HEK293T (cell line): ENCODE results near the gene OR1F1.
A peak's percentile ranks its signal among the peaks of the same experiment; 100 is the strongest.

ENCODE experiments used
- CTCF ChIA-PET: fragments of 350-600 bp; formaldehyde crosslinking; extraction: SDS; loops from one replicate; lab custom pipeline; 2021; ENCODE audit warnings: antibody characterized with exemption, inconsistent platforms; lab: Yijun Ruan, JAX
- POLR2A ChIA-PET: fragments of 350-600 bp; formaldehyde crosslinking; extraction: SDS; loops from one replicate; lab custom pipeline; 2020; ENCODE audit warnings: antibody characterized with exemption, inconsistent platforms; lab: Yijun Ruan, JAX
- DNase-seq: peaks from one replicate; pipeline ENCODE4 v3.0.0; 2012; ENCODE audit warnings: mixed read lengths; ENCODE audit errors: extremely low spot score
- ARNT ChIP-seq: fragments of 450-650 bp; IDR thresholded peaks from 2 replicates; pipeline ENCODE4 v1.6.1; 2017; ENCODE audit warnings: mild to moderate bottlenecking
- BHLHE40 ChIP-seq: fragments of 450-650 bp; IDR thresholded peaks from 2 replicates; pipeline ENCODE4 v1.6.1; 2016; ENCODE audit warnings: mild to moderate bottlenecking, moderate library complexity, borderline replicate concordance
- CTBP1 ChIP-seq: fragments of 450-650 bp; IDR thresholded peaks from 2 replicates; pipeline ENCODE4 v1.6.1; 2016; ENCODE audit warnings: borderline replicate concordance
- ELF4 ChIP-seq: fragments of 450-650 bp; IDR thresholded peaks from 2 replicates; pipeline ENCODE4 v1.6.1; 2017; ENCODE audit warnings: antibody characterized with exemption
- FOXA1 ChIP-seq: fragments of 450-650 bp; IDR thresholded peaks from 2 replicates; pipeline ENCODE4 v1.6.1; 2016; ENCODE audit warnings: mild to moderate bottlenecking
- FOXK2 ChIP-seq: fragments of 450-650 bp; IDR thresholded peaks from 2 replicates; pipeline ENCODE4 v1.6.1; 2016; ENCODE audit warnings: mild to moderate bottlenecking
- FOXM1 ChIP-seq: fragments of 450-650 bp; IDR thresholded peaks from 2 replicates; pipeline ENCODE4 v1.6.1; 2017; ENCODE audit warnings: mild to moderate bottlenecking, borderline replicate concordance
- HDGF ChIP-seq: fragments of 450-650 bp; IDR thresholded peaks from 2 replicates; pipeline ENCODE4 v1.6.1; 2017; ENCODE audit warnings: antibody characterized with exemption, borderline replicate concordance
- L3MBTL2 ChIP-seq: fragments of 450-650 bp; conservative IDR thresholded peaks from 2 replicates; pipeline ENCODE4 v1.6.1; 2016; ENCODE audit warnings: mild to moderate bottlenecking
- LEF1 ChIP-seq: fragments of 450-650 bp; IDR thresholded peaks from 2 replicates; pipeline ENCODE4 v1.6.1; 2017; ENCODE audit warnings: mild to moderate bottlenecking, borderline replicate concordance
- NFRKB ChIP-seq: fragments of 450-650 bp; IDR thresholded peaks from 2 replicates; pipeline ENCODE4 v1.6.1; 2016; ENCODE audit warnings: mild to moderate bottlenecking, moderate library complexity
- SP1 ChIP-seq: fragments of 450-650 bp; IDR thresholded peaks from 2 replicates; pipeline ENCODE4 v1.6.1; 2017
- SUZ12 ChIP-seq: fragments of 450-650 bp; IDR thresholded peaks from 2 replicates; pipeline ENCODE4 v1.6.1; 2016; ENCODE audit warnings: mild to moderate bottlenecking
- TARDBP ChIP-seq: fragments of 450-650 bp; IDR thresholded peaks from 2 replicates; pipeline ENCODE4 v1.6.1; 2016
- ZNF384 ChIP-seq: fragments of 450-650 bp; IDR thresholded peaks from 2 replicates; pipeline ENCODE4 v1.6.1; 2016
- TF ChIP-seq, protein P1 (sequence below): fragments of 450-650 bp; IDR thresholded peaks from 2 replicates; pipeline ENCODE4 v1.6.1; 2016

OR1F1 gene

DNA sequence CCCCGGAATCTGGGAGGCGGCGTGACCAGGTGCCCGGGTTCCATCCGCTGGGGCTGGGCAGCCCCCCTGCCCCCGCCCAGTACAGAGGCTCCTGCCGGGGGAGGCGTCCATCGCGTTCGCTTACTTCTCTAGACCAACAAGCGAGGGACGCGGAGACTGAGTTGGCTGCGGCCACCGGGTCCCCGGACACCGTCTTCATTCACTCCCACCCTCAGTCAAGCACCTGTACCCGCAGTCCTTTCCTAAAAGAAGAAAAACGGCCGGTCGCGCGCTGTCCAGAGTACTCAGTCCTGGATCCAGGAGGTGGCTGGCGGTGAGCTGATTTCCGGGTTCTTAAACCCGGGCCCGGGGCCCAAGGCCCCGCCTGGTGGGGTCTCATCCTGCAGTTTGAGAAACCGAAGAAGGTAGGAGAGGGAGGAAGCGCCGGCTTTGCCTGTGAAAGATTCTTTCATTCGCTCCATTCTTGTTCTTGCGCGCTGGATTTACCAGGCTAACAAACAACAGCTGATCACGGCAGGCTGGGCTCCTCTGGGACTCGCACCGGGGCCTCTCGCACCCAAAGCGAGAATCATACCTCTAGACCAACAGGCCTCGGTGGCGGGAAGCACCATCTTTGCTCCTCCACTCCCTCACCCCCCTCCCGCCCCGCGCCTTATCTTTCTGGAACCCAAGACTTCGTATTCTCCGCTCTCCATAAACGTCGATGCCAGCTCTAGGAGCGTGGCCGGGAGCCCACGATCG, 17.4 kb upstream of the OR1F1 start:
- TF ChIP-seq FOXM1 (no peak), NFRKB (no peak), HDGF (no peak)
- TF ChIP-seq, protein P1, sequence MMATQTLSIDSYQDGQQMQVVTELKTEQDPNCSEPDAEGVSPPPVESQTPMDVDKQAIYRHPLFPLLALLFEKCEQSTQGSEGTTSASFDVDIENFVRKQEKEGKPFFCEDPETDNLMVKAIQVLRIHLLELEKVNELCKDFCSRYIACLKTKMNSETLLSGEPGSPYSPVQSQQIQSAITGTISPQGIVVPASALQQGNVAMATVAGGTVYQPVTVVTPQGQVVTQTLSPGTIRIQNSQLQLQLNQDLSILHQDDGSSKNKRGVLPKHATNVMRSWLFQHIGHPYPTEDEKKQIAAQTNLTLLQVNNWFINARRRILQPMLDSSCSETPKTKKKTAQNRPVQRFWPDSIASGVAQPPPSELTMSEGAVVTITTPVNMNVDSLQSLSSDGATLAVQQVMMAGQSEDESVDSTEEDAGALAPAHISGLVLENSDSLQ = no peak
- no peak for DNase-seq
- CTCF ChIA-PET = interaction anchor here (1.3 kb wide), 1 partner anchor 20 kb away, joined by 3 read pairs; no protein-coding TSS in a partner anchor
- POLR2A ChIA-PET = interaction anchor here (1.7 to 2.3 kb wide), 3 partner anchors 9 to 13 kb away, joined by 4 to 16 read pairs (median 5); no protein-coding TSS in a partner anchor

DNA sequence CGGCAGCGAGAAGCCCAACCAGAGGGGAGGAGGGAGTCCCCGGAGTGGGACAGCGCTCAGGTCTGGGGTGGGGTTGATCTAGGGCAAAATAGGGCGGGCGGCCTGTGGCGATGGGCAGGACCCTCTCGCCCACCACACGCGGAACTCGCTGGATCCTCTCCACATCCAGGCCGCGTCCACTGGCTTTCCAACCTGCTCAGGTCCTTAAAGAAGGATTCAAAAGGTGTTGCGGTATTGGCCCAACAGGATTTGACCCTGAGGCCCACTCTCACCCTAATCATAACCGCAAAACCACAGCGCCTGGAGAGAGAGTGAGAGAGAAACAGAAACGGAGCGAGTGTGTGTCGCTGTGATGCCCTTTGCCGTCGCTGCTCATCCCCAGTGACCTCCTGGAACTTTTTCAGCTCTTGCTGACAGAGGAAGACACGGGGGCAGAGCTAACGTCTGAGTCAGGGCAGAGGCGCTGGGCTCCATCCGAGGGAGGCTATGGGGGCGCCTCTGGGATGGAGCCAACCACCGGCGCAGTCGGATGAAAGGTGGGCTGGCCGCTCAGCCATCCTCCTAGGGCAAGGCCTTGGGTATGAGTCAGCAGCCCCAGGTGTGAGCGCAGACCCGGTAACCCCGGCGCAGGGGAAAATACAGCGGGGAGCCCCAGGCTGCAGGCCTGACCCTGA, 16.7 kb upstream of the OR1F1 start:
- ChIA-PET CTCF (interaction anchor here (0.6 to 1.6 kb wide), 5 partner anchors 8 to 113 kb away, joined by 3 to 9 read pairs (median 5); no protein-coding TSS in a partner anchor), POLR2A (interaction anchor here (0.6 to 2.3 kb wide), 9 partner anchors 10 to 115 kb away, joined by 3 to 16 read pairs (median 5); partner anchors contain the start of genes OR1F1 and ZNF213)
- TF ChIP-seq TARDBP (no peak), SP1 (no peak), LEF1 (no peak)
- DNase-seq = no peak

DNA sequence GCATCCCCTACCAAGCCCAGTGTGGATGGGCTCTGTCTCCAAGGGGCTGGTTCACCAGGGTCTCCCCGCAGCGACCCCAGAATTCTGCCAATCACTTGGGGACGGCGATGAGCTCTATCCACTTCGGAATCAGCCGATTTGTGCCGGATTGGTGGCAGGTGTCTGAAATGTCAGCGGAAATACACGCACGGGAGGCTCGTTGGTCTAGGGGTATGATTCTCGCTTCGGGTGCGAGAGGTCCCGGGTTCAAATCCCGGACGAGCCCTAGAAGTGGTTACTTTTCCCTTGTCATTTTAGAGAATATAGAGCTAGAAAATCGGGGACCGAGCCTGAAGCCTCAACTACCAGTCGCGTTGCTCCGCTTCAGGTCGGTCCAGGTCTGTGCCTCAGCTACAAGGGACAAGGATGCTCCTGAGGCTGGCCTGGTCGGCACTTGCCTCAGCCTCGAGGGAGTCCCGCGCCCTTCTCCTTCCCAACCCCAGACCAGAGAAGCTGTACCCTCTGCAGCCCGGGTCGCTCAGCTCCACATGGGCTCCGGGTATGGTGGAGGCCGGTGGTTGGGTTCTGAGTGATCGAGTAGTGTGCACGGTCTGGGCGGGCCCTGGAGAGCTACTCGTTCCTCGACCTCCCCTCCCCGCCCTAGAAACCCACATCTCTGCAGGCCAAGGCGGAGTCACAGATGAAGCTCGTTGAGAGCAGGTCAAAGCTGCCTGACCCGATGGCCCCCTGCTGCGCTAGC, 16.0 kb upstream of the OR1F1 start:
- POLR2A ChIA-PET = interaction anchor here (0.6 to 2.3 kb wide), 9 partner anchors 10 to 116 kb away, joined by 3 to 16 read pairs (median 5); partner anchors contain the start of genes OR1F1 and ZNF213
- peak; percentile 53 for DNase-seq
- CTCF ChIA-PET = interaction anchor here (0.6 to 1.6 kb wide), 8 partner anchors 9 to 114 kb away, joined by 3 to 9 read pairs (median 4); no protein-coding TSS in a partner anchor
- no peak for TF ChIP-seq SP1
- TF ChIP-seq L3MBTL2 = peak; percentile 35; the same call in 1 of the 2 replicates
- no peak for TF ChIP-seq ZNF384
- no peak for TF ChIP-seq FOXM1
- TF ChIP-seq, protein P1 = peak; percentile 22
- 0 out of 2 replicates have a peak, but pooled peaks have one; percentile 16 for TF ChIP-seq ARNT

DNA sequence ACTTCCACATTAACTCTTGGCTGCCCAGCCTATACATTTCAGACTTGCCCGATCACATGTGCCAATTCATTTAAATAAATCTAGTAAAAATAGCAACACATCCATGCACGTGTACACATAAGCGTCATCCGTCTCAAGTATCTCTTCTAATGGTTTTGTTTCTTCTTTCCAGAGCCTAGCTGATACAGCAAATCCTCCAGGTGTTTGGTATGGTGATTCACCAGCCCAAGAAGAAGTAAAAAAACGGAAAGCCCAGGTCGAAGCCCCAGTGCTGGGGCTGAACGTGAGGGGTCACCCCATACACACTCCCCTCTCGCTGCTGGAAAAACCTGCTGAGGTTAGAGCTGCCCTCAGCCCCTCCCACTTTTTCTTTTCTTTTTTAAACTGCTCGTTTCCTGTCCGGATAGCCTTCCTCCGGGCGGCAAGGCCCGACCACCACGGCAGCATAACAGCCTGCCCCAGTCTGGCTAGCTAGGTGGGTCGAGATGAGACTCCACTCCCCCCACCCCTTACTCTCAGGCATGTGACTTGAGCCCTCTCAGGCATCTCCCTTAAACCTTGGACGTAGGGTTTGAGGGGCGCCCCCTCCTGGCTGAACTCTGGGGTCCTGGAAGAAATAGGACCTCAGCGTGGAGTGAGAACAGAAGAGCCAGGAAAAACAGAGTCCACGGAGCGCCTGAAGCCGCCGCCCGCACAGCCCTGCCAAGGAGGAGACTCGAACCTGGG, 13.9 kb upstream of the OR1F1 start:
- TF ChIP-seq L3MBTL2 = peak; percentile 21; the same call in 1 of the 2 replicates
- no peak for TF ChIP-seq ELF4
- no peak for TF ChIP-seq SUZ12
- no peak for TF ChIP-seq FOXK2
- TF ChIP-seq FOXA1 = no peak
- DNase-seq = peak; percentile 66
- POLR2A ChIA-PET = interaction anchor here (0.7 to 2.3 kb wide), 4 partner anchors 15 to 108 kb away, joined by 3 to 11 read pairs (median 3); no protein-coding TSS in a partner anchor
- CTCF ChIA-PET = interaction anchor here (0.8 to 1.7 kb wide), 4 partner anchors 10 to 22 kb away, joined by 3 to 6 read pairs (median 4); no protein-coding TSS in a partner anchor

DNA sequence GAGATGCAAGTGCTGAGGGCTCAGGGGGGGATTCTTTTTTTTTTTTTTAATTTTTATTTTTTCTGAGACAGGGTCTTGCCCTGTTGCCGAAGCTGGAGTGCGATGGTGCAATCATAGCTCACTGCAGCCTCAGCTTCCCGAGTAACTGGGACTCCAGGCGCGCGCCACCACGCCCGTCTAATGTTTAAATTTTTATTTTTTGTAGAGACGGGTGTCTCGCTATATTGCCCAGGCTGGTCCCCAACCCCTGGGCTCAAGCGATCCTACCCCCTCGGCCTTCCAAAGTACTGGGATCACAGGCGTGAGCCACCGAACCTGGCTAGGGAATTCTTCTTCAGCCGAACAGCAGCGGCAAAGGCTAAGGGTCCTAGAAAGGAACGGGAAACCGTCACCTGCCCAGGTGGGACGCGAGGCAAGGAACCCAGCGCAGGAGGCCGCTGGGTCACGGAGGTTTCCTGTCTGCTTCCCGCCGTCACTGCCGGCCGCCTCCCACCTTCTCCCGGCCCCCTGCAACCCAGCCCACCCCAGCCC, 13.3 kb upstream of the OR1F1 start:
- ChIA-PET POLR2A (interaction anchor here (0.6 to 1.3 kb wide), 4 partner anchors 16 to 108 kb away, joined by 3 read pairs; no protein-coding TSS in a partner anchor), CTCF (interaction anchor here (1.2 to 1.7 kb wide), 2 partner anchors 9 to 17 kb away, joined by 5 to 6 read pairs; no protein-coding TSS in a partner anchor)
- no peak for DNase-seq
- TF ChIP-seq ZNF384 (peak; percentile 70), FOXM1 (no peak)

DNA sequence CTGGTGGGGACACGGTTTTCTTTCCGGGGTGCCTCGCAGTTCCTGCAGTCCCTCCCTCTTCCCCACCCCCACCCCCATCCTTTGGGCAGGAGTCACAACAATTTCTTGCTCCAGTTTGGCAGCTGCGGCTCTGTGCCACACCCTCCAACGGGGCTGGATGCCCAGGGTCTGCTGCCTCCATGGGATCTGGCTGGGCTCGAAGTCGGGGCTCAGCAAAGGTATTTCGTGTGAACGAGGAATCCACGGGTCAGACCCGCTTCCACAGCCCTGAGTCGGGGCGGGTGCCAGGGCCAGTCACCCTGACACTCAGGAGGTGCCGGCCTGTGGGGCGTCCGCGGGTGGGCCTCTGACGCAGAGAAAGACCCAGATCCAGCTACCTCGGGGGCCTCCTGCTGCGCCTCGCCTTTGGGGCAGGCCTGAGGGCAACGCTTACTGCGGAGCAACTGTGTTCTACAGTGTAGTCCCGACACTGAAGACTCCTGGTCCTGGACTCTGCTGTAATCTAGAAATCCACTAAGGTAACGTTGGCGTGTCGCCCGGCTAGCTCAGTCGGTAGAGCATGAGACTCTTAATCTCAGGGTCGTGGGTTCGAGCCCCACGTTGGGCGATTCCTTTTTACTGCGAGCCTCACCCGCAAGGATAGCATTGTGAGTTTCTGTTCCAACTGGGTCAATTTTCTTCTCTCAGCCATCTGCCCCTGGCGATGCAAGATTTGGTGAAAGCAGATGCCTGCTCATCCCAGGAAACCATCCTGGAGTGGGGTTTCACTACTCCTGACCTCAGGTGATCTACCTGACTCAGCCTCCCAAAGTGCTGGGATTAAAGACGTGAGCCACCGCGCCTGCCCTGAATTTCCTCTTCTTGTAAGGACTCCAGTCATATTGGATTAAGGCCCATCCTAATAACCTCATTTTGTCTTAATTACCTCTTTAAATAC, 12.6 kb upstream of the OR1F1 start:
- TF ChIP-seq BHLHE40 (no peak), HDGF (no peak), SP1 (no peak), TARDBP (0 out of 2 replicates have a peak, but pooled peaks have one; percentile 34), LEF1 (0 out of 2 replicates have a peak, but pooled peaks have one; percentile 4), NFRKB (no peak), ZNF384 (no peak), ARNT (no peak), SUZ12 (no peak), FOXA1 (no peak), FOXM1 (no peak), FOXK2 (no peak), ELF4 (no peak), CTBP1 (no peak; the same call in 1 of the 2 replicates), L3MBTL2 (peak; percentile 24; the same call in 1 of the 2 replicates)
- TF ChIP-seq, protein P1 = no peak
- DNase-seq = peak; percentile 67
- CTCF ChIA-PET = interaction anchor here (0.7 to 1.7 kb wide), 2 partner anchors 8 to 26 kb away, joined by 5 read pairs; no protein-coding TSS in a partner anchor
- POLR2A ChIA-PET = interaction anchor here (0.6 to 1.0 kb wide), 3 partner anchors 25 to 59 kb away, joined by 3 to 4 read pairs (median 3); no protein-coding TSS in a partner anchor
